KG1 (cell line): ENCODE results near the gene TSHZ2.

ENCODE experiments used
- DNase-seq: peaks from one replicate; lab custom pipeline; 2025; lab: John Stamatoyannopoulos, UW

TSHZ2 gene

DNA sequence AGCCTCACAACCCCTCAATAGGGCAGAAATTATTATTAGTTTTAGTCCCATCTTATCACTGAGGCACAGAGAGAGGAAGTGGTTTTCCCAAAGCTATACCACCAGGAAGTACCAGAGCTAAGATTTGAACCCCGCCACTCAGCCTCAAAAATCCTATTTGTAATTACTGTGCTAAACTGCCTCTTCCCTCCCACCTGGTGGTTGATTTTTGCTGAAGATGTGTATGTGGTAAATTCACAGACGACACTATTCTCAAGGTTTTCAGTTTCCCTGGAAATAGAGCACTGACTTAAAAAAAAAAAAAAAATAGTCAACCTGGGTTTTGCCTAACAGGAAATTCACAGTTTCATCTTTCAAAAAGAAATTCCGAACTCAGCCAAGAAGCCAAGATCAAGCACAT is 57.9 kb downstream of the TSHZ2 start:
- DNase-seq = no peak

DNA sequence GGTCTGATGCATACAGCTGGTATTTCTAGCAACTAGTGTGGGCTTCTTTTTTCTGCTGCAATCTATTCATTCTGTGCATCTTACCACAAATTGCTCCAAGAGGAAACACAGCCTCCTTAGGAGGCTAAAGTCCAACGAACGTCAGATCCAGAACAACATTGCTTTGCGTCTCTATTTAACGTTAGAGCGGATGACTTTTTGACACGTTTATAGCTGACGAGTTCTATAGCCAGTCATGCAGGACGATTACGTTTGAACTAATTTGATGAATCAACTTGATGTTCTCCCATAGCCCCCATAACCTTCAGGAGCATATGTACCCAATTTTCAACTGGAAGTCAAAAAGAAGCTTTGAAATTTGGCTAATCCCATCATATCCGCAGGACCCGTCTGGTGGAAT is 59.9 kb downstream of the TSHZ2 start:
- DNase-seq = no peak

DNA sequence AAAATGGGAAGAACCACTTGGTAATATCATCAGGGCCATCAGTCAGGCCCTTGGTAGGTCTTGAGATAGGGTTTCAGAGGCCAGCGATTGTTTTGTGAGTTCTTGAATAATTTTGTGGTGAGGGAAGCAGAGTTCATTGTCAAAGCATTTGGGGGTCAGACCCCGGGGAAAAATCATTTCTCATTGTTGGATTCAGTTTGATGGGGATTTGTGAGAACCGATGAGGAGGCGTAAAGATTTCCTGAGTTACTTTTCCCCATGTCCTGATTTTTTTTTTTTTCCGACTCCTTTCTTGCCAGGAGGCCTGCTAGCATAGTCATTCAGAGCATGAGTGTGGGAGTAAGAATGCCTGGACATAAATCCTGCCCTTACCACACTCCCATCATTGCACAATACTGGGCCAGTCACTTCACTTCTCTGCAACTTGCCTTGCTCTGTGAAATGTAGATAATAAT is 60.3 kb downstream of the TSHZ2 start:
- no peak for DNase-seq

DNA sequence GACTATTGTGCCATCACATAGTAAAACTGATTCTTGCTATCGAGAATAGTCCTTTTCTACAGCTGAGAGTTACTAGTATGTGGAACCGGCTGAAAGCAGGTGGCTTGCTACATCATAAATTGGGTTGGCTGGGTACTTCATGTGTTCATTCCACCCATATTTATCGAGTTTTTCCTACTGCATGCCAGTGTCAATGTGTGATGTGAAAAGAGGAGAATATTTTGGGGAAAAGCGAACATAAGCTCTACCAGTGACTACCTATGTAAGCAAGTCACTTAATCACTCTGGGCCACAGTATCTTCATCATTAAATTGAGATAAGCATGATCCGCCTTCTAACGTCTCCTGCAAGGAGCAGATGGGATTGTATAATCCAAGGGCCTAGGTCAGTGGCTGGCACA is 61.0 kb downstream of the TSHZ2 start:
- no peak for DNase-seq

DNA sequence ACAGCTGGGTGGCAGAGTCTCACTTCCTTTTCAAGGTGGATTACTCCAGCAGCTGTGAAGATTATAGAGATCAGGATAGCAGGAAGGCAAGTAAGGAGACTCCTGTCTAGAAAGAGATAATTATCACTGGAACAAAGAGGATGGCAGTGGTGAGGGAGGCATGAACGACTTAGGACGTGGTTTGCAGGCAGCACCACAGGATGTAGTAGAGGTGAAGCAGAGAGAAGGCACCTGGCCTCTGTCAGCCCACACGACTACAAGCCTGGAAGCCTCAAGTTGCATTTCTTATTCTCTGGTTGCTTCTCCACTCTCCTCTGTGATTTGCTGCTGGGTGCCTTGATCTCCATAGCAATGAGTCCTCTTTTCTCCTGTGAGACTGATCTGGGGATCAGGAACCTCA is 62.7 kb downstream of the TSHZ2 start:
- DNase-seq = no peak

DNA sequence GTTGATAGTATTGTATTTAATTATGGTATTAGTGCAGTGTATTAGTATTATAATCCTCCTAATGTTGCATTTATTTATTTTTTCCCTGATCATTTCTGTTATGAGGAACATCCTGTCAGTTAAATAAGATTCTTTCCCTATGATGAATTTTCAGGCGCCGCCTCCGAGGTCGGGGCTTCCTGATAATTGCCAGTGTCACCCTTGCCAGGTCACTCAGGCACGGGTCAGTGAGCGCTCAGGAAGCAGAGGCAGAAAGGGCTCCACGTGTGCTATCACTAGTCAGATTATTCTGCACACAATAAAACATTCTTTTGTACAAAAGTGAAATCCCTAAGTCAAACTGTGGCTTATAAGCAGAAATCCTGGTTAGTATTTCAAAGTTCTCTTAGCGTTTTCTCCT is 64.8 kb downstream of the TSHZ2 start:
- no peak for DNase-seq

DNA sequence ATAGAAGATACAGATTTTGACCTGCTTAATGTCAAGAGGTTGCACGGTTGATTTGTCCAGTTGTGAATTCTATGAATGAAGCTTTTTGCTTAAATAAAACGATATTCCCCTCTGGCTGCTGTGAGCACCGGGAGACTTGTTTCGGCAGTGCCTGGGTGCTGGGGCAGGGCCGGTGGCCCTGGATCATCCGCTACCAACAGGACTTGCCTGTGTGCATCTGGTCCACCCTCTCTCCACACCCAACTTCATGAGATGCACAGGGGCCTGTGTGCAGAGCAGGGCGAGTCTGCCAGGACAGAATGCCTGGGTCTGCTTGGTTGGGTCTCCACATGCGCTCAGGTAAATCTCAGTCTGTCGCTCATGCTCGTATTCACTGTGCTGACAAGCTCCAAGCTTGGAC is 65.5 kb downstream of the TSHZ2 start:
- no peak for DNase-seq

DNA sequence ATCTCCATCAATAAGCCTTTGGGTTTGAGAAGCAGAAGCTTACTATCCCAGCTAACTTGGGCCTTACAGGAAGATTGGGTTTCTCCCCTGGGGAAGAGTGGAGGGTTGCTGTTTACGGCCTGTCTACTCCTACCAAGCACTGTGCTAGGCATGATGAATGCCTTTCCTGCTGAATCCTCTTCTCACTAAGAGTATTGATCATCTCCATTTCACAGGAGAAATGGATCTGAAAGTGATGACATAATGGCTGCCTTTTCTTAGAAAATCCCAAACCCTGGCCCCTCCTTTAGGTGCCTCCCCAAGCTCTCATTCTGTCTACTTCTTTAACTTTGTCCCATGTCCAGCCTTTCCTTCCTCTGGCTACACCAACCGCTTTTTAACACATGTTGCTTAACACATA is 66.1 kb downstream of the TSHZ2 start:
- no peak for DNase-seq

DNA sequence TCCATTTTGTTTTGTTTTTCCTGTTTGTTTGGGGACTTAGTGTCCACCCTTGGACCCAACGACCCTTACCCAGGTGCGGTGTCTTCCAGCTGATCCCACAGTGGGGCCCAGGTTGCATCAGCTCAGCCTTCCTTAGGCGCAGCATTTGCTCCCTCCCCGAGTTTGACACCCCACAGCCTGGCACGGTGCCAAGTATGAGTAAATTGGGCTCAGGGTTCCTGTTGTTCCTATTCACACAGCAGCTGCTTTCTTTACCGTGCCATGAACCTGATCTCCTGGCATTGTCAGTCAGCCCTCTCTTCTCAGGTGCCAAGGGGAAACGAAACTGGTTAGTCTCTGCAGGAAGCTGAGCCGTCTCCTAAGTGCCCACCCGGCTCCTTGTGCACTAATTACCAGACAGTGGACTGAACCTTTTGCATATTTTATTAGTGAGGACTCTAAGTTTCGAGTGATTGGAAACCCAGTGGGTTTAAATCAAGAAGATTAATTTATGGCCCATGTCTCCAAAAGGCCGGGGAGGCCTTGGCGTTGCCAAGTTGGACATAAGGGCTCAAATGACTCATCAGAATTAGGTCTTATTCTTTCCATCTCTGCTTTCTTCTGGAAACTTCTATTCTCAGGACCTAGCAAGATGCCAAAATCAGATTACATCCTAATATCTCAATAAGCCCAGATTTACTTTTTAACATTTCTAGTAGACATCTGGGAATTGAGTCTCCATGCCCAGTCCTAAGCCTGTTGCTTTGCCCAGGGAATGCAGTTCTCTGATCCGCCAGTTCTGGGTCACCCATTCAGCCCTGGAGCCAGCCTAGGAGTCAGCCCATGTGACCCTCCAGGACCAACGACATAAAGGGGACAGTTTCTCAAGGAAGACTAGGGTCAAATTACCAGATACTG is 68.8 kb downstream of the TSHZ2 start:
- no peak for DNase-seq

DNA sequence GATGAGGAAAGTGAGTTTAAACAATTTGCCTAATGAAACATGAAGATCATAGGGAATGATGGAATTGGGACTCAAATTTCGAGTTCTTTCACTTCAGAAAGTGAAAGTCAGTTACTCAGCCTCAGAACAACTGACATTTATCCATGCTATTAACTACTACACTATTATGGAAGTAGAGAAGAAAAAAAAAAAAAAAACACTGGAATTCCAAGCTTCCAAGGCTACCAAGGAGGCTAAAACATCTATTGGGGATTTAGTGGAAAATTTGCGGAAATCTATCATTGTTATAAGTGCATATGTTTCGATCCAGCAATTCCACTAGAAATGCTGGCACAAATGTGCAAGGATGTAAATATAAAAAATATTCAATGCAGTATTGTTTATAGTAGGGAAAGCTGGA is 70.4 kb downstream of the TSHZ2 start:
- no peak for DNase-seq

DNA sequence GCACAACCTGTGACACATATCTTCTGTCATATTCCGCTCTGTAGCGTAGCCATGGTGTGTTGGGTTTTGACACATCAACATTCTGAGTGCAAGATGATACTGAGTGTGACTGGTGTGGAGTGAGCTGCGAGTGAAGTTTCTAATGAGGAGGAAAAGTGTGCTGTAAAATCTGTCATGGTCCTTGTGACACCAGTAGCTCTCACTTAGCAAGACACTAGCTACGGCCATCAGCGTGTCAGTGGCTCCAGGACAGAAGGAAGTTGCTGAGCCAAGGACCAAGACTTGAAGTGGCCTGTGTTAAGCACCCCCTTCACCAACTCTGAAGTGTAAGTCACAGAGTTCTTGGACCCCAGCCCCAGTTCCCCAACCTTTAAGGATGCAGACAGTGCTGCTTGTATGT is 72.1 kb downstream of the TSHZ2 start:
- no peak for DNase-seq

DNA sequence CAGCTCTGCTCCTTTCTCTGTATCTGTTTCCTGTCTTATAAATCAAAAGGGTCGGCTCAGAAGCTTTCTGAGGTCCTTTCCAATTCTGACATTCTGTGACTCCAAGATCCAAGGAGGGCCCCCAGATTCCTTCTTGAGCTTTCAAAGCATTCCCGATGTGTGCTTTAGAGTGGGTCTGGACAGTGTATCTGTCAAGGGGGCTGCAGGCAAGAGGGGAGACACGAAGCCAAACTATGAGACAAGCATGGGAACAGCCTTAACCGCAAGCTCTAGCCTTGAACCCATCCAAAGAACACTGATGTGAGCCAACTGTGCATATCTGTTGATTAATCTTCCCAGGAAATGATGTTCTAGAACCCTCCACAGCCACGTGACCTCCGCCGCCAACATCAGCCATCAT is 73.8 kb downstream of the TSHZ2 start:
- DNase-seq = no peak

DNA sequence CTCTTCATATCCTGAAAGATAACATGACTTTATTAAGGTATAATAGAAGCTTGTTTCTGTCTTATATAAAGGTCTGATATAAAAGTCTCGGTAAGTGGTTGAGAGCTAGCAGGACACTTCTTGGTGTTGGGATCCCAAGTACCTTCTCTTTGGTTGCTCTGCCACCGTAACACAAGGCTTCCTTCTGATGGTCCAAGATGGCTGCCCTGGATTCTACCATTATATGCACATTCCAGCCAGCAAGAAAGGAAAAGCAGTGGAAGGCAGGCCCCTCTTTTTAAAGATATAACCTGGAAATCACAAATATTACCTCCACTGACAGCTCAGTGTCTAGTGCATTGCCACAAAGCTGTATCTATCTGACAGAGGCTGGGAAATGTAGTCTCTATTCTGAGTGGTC is 75.0 kb downstream of the TSHZ2 start:
- no peak for DNase-seq

DNA sequence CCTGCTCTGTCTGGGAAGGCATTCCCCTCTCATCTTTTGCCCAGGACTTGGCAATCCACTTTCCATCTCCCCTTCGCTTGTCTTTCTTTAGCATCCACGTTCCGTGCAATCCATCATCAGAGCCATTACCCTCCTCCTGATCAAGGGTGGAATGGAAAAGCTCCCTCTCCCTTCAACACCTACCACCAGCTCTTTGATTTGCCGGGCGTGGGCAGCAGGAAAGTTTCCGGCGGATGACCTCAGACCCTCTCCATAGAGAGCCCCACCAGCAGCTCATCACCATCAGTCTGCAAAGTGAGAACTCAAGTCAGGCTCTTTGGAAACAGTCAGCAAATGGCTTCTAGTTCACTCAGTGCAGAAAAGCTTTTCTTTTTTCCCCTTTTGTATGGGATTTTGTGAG is 76.2 kb downstream of the TSHZ2 start:
- no peak for DNase-seq

DNA sequence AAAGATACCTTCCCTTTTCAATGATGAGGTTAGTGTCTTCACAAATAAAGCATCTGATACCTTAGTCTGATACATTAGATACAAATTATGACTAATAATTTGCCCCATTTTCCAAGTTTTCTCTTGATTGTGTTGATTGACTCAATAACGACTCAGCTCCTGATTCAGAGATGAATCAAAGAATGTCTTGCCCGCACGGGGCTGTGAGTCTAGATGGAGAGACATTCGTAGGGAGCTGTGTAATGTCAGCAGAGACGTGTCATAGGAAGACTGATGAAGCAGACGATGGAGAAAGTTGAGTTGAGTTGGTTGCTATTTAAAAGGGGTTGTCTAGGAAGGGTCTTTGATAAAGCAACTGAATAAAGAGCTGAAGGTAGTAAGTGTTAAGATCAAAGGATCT is 78.2 kb downstream of the TSHZ2 start:
- DNase-seq = no peak

DNA sequence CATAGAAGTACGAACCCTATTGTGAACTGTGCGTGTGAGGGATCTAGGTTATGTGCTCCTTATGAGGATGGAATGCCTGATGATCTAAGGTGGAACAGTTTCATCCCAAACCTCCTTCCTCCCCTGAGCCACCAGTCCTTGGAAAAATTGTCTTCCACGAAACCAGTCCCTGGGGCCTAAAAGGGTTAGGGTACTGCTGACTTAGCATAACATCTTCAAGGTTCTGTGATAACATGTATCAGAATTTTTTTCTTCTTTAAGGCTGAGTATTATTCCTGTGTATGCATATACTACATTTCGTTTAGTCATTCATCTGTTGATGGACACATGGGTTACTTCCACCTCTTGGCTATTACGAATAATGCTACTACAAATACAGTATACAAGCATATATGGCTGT is 80.2 kb downstream of the TSHZ2 start:
- DNase-seq = no peak

DNA sequence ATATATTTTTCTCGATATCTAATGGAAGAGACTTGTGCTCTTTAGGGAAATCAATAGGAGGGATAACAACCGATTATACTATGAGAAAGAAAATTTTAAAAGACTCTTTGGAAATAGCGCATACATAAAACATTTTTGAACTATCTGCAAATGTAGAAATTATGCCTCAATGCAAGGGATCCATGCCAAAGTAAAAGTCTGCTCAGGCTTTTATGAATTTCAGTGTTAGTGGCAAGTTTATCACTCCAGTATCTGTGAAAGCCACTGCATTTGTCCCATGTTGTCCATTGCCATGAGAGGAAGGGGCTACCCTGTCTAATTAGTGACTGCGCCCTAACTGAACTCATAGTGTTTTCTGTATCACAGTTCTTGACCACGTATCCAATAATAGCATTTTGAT is 81.4 kb downstream of the TSHZ2 start:
- DNase-seq = no peak

DNA sequence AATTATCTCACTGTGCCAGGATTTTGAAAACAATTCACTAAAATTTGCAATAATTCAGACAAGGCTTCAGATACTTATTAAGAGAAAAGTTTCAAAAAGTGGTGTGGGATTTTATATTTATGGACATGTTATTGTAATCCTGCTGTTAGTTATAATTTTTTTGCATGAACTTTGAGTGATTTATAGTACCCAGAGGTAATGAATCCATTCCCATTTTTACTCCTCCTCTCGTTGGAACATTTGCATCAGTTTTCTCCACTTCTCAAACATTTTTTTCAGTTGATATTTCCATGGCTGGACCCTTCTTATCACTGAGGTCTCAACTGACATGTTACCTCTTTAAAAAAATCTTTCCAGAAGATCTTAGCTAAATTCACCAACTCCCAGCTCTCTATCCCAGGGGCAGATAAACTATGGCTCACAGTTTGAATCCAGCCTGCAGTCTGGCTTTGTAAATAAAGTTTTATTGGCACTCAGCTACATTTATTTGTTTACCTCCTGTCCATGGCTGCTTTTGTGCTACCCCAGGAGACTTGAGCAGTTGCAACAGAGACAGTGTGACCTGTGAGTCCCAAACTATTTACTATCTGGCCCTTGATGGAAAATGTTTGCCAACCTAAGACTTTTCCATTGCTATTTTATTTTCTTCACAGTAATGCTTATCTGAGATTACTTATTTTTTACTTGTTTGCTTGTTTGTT is 83.4 kb downstream of the TSHZ2 start:
- no peak for DNase-seq

DNA sequence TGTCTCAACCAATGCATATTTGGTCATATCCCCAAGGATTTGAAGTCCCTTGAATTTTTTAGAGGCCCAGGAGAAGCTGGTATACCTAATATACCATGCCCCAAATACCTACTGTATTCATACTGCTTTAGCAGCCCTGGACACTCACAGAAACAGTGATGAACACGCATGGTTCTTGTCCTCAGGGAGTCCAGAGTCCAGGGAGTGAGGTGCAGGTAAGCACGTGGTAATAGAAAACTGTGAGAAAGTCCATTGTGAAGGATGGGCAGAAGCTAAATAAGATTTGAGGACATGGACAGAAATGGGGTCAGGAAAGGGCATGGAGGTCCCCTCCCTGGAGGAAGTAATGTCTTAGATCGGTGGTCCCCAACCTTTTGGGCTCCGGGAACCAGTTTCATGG is 85.4 kb downstream of the TSHZ2 start:
- no peak for DNase-seq

DNA sequence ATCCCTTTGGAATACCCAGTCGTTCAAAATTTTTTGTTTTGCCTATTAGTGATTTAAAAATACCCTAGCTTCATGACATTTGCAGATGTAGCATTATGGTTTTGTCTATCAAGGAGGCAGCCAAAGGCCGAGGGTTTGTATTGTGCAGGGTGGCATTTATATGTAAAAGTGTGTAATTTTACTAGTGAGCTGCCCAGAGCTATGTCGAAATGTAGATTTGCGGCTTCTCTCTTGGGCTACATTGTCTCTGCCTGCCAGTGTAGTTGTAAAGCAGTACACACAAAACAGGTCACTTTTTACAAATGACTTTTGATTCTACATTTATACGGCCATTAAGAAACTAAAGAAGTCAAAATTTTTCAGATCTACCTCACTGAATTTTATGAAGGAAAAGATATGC is 87.7 kb downstream of the TSHZ2 start:
- DNase-seq = no peak

DNA sequence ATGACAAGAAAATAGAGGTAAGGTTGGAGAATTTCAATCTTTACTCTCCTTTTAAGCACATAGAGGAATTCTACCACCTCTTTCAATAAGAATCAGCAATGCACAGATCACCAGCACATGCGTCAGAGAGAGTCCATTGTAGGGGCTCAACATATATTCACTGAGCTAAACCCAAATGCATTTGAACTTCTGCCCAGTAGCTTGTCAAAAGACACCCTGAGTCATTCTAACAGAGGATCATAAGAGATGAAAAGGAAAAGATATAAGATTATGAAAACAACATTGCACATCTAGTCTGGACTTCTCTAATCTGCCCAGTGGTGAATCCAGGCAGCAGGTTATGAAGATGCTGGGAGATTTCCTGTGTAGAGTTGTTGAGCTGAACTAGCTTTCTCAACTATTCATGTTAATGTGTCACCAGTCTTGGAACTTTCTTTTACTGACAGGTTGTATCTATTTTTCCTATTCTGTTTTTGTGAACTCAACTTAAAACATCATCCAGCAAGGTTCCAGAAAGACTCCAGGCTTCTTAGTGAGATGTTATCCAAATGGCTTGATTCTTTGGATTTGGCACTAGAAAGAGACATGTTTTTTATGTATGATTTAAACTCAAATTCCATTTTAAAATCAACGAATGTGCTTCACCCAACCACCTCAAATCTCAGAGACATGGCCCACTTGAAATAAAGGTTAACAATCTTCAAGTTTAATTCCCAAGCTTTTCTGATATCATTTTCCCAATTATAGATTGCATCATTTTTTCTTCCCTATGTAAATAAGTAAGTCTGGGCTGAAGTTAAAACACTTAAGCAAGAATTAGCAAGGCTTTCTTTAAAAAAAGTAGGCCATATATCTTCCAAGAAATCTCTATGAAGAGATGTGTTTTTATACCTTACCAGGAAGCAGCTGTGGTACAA is 89.3 kb downstream of the TSHZ2 start:
- DNase-seq = no peak

DNA sequence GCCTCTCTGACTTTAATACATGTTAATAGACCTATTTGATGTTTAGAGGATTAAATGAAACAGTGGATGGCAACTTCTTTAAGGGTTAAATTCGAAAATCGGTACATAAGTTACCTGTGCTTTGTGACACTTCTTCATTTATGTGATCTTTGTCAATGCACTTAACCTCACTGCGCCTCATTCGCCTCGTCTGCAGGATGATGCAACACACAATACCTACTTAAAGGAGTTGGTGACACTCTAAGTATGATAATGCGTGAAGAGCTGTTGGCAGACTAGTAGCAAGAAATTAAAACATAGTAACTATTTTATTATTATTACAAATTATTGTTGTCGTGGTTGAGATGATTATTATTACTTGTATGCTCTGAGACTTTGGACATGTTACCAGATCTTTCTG is 92.8 kb downstream of the TSHZ2 start:
- DNase-seq = no peak

DNA sequence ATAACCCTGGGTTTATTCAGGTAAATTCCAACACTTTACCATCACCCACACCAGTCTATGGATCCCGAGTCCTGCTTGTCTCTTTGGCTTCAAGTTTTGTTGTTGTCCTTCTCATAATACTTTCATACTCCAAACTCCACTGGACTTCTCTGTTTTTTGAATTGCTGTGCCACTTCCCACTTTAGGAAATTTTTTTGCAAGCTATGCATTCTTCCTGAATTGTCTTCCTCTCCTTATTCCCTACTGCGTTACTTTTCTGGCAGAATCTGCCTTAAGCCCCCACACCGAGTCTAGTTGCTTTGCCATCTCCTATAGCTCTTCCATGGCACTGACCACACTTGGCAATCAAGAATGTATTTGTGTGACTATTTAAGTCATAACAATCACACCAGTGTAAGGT is 96.1 kb downstream of the TSHZ2 start:
- DNase-seq = no peak
